ENCODE results near the gene BDH1. TPM values are rescaled to one million over a fixed set of nuclear protein-coding genes. Genes with fewer than 3 reads are reported as not detected.

The BDH1 gene
- total and polyA plus RNA-seq, 2 of the 13 experiments (the other 11 are each of a cell fraction or from before 2014, with no cell fraction given), result 21.2 to 71.9 TPM

DNA sequence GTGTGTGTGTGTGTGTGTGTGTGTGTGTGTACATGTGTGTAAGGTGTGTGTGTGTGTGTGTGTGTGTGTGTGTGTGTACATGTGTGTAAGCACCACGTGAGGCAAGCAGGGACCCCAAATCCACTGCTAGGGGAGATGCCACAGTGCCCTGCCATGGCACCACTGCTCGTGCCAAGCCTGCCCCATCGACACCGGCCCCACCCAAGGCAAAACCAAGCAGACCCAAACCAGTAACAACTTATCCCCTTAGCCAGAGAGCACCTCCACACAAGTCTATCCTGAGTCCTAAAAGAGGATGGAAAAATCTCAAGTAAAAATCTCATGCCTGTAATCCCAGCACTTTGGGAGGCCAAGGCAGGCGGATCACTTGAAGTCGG lies 45.1 kb downstream of the BDH1 start:
- POLR2A ChIA-PET, result interaction anchor here (1.1 to 1.3 kb wide), 2 partner anchors 9 to 42 kb away, joined by 3 to 8 read pairs; no protein-coding TSS in a partner anchor
- ATAC-seq, result no peak
- H4K20me1 ChIP-seq (ENCODE audit: insufficient read depth, low read length), result no peaks in the 10 kb centered on the region
- no peak overlapping the region for H3K27ac ChIP-seq (ENCODE audit: extremely low read length, insufficient read depth, low read length)
- no peak for DNase-seq (ENCODE audit: low spot score)
- no peaks in the 10 kb centered on the region for H3K79me2 ChIP-seq (ENCODE audit: insufficient read depth, low read length)
- no peak overlapping the region for H2AFZ ChIP-seq (ENCODE audit: low read length)
- no peaks in the 10 kb centered on the region; a peak in 1 of 5 replicates for H3K27me3 ChIP-seq (ENCODE audit: control insufficient read depth in 1 of 2, insufficient read depth in 2 of 2, low read length in 2 of 2)
- TF ChIP-seq, protein P1, sequence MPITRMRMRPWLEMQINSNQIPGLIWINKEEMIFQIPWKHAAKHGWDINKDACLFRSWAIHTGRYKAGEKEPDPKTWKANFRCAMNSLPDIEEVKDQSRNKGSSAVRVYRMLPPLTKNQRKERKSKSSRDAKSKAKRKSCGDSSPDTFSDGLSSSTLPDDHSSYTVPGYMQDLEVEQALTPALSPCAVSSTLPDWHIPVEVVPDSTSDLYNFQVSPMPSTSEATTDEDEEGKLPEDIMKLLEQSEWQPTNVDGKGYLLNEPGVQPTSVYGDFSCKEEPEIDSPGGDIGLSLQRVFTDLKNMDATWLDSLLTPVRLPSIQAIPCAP (CRISPR knock-in tag; IDR thresholded peaks at IDR 0.05; ENCODE audit: low read depth), result 0 out of 2 replicates have a peak, but pooled peaks have one; percentile 2
- no peak for TF ChIP-seq ZNF782 (CRISPR knock-in tag; IDR thresholded peaks at IDR 0.05; ENCODE audit: borderline replicate concordance)
- TF ChIP-seq MXI1 (IDR thresholded peaks at IDR 0.05; ENCODE audit: borderline replicate concordance, low read depth, low read length), result no peak
- CTCF ChIA-PET (ENCODE audit: low intra/inter-chr PET ratio, low total read pairs), result interaction anchor here (0.9 to 2.2 kb wide), 4 partner anchors 16 to 287 kb away, joined by 3 to 14 read pairs (median 10); no protein-coding TSS in a partner anchor
- no peaks in the 10 kb centered on the region for H3K9me3 ChIP-seq (ENCODE audit: low read length)
- WGBS (ENCODE audit: low lambda C conversion rate), result 96% methylated on average over 4 of the region's 6 CpGs
- no TSS peak for BruUV-seq (replicated peaks)
- no peak overlapping the region for H3K4me3 ChIP-seq (replicated peaks in 1 of 3; ENCODE audit: insufficient read depth in 1 of 3, low read depth in 2 of 3, low read length in 3 of 3)
- H3K36me3 ChIP-seq (replicated peaks in 1 of 2; ENCODE audit: control insufficient read depth in 1 of 2, insufficient read depth in 2 of 2, low read length in 2 of 2), result peaks cover 0 to 7% of the 10 kb centered on the region in 2 experiments; a peak in 3 of 5 replicates
- intact Hi-C loops (cut with micrococcal nuclease; ENCODE audit: unreplicated experiment), result loop anchor here (1.0 kb wide), 1 partner anchor 254 kb away; no protein-coding TSS in a partner anchor
- H3K9ac ChIP-seq (ENCODE audit: insufficient read depth, low read depth, low read length), result no peak overlapping the region
- H3K4me1 ChIP-seq (ENCODE audit: insufficient read depth, low read length), result peaks cover 62% of the 10 kb centered on the region
- in situ Hi-C loops (cut with HindIII; ENCODE audit: extremely low pct_ligation_motif_present, low pct_unique_long_range_greater_than_20kb), result loop anchor here (25.0 kb wide), 1 partner anchor 523 kb away; no protein-coding TSS in a partner anchor
- no peak overlapping the region; the same call in 1 of the 2 replicates for H3K4me2 ChIP-seq (ENCODE audit: low read depth, low read length)
- no peak for FAIRE-seq

DNA sequence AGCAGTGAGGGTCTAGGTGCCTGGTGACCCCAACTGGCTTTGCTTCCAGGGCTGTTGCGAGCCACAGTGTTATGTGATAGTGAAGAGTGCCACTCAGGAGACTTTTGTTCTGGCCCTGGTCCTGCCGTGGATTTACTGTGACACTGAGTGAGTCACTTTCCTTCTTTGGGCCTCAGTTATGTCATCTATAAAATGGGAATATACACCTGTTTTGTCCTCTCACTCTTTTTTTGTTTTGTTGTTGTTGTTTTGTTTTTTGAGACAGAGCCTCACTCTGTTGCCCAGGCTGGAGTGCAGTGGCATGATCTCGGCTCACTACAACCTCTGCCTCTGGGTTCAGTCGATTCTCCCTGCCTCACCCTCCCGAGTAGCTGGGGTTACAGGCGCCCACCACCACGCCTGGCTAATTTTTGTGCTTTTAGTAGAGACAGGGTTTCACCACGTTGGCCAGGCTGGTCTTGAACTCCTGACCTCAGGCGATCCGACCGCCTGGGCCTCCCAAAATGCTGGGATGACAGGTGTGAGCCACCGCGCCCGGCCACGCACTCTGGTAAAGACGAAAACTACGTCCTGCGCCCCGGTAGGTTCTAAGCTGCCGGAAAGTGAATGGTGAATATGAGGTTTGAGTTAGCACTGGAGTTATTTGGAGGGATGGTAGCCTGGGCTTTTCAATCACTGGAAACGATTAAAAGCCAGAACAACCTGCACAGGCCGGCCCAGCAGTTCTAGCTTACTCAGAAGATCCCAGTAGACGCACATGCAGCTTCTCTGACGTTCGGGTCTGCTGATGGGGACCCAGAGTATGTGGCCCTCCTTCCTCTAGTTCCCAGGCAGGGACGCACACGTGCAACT lies 46.6 kb downstream of the BDH1 start:
- H3K4me1 ChIP-seq (ENCODE audit: insufficient read depth, low read length), result peaks cover 56% of the 10 kb centered on the region
- no TSS peak for BruUV-seq (replicated peaks)
- ChIA-PET POLR2A (interaction anchor here (0.8 to 1.3 kb wide), 5 partner anchors 8 to 252 kb away, joined by 3 to 8 read pairs (median 3); no protein-coding TSS in a partner anchor), CTCF (ENCODE audit: low intra/inter-chr PET ratio, low total read pairs) (interaction anchor here (1.9 to 2.2 kb wide), 3 partner anchors 17 to 286 kb away, joined by 7 to 14 read pairs (median 12); no protein-coding TSS in a partner anchor)
- no peak for DNase-seq (ENCODE audit: low spot score)
- H3K9ac ChIP-seq (ENCODE audit: insufficient read depth, low read depth, low read length), result peak overlapping the region; percentile 73
- H3K9me3 ChIP-seq (ENCODE audit: low read length), result no peaks in the 10 kb centered on the region
- H3K79me2 ChIP-seq (ENCODE audit: insufficient read depth, low read length), result no peaks in the 10 kb centered on the region
- H3K27me3 ChIP-seq (ENCODE audit: control insufficient read depth in 1 of 2, insufficient read depth in 2 of 2, low read length in 2 of 2), result no peaks in the 10 kb centered on the region; a peak in 1 of 5 replicates
- WGBS (ENCODE audit: low lambda C conversion rate), result 74% methylated on average over 25 of the region's 27 CpGs
- intact Hi-C loops (cut with micrococcal nuclease; ENCODE audit: unreplicated experiment) (no loop called here), in situ Hi-C loops (cut with HindIII; ENCODE audit: extremely low pct_ligation_motif_present, low pct_unique_long_range_greater_than_20kb) (loop anchor here (10.0 to 25.0 kb wide), 2 partner anchors 214 to 522 kb away; partner anchors contain the start of gene DLG1)
- no peak for FAIRE-seq
- H2AFZ ChIP-seq (ENCODE audit: low read length), result no peak overlapping the region
- peak overlapping the region; percentile 82 for H3K27ac ChIP-seq (ENCODE audit: extremely low read length, insufficient read depth, low read length)
- H3K4me2 ChIP-seq (ENCODE audit: low read depth, low read length), result peak overlapping the region; percentile 95
- ATAC-seq, result no peak; the same call in 2 of the 3 replicates
- peaks cover 0 to 7% of the 10 kb centered on the region in 2 experiments; a peak in 3 of 5 replicates for H3K36me3 ChIP-seq (replicated peaks in 1 of 2; ENCODE audit: control insufficient read depth in 1 of 2, insufficient read depth in 2 of 2, low read length in 2 of 2)
- peak overlapping the region; percentile 63 to 83 (median 65) for H3K4me3 ChIP-seq (replicated peaks in 1 of 3; ENCODE audit: insufficient read depth in 1 of 3, low read depth in 2 of 3, low read length in 3 of 3)
- H4K20me1 ChIP-seq (ENCODE audit: insufficient read depth, low read length), result no peaks in the 10 kb centered on the region
- TF ChIP-seq ZNF335 (CRISPR knock-in tag; IDR thresholded peaks at IDR 0.05) (no peak), PLRG1 (conservative IDR thresholded peaks at IDR 0.05) (no peak), FOXM1 (CRISPR knock-in tag; IDR thresholded peaks at IDR 0.05) (no peak), YEATS4 (CRISPR knock-in tag; IDR thresholded peaks at IDR 0.05; ENCODE audit: borderline replicate concordance) (no peak), MYC (CRISPR knock-in tag; IDR thresholded peaks at IDR 0.05; ENCODE audit: borderline replicate concordance) (0 out of 2 replicates have a peak, but pooled peaks have one; percentile 19), ZNF790 (CRISPR knock-in tag; IDR thresholded peaks at IDR 0.05; ENCODE audit: borderline replicate concordance) (no peak), ZNF557 (CRISPR knock-in tag; IDR thresholded peaks at IDR 0.05) (no peak), SP4 (CRISPR knock-in tag; IDR thresholded peaks at IDR 0.05) (no peak), POGZ (CRISPR knock-in tag; IDR thresholded peaks at IDR 0.05) (no peak), ZNF460 (CRISPR knock-in tag; IDR thresholded peaks at IDR 0.05; ENCODE audit: borderline replicate concordance) (peak; percentile 60), RXRA (CRISPR knock-in tag; IDR thresholded peaks at IDR 0.05) (0 out of 2 replicates have a peak, but pooled peaks have one; percentile 1)
